ENCODE data around the gene ZMYM2.

ZMYM2 gene

GRCh38 chr13:20093951-20094350 lies 135.4 kb downstream of the ZMYM2 start:
- no peak overlapping the region for H2AFZ ChIP-seq (ENCODE audit: low read length)
- TF ChIP-seq EZH2phosphoT487 (IDR thresholded peaks at IDR 0.05; ENCODE audit: borderline replicate concordance) = no peak
- TF ChIP-seq CTCF (conservative IDR thresholded peaks at IDR 0.05; ENCODE audit: low read length) = no peak
- H3K36me3 ChIP-seq (ENCODE audit: insufficient read depth, low read length) = no peaks in the 10 kb centered on the region
- H3K27me3 ChIP-seq (ENCODE audit: insufficient read depth, low read length, poor library complexity, severe bottlenecking) = no peaks in the 10 kb centered on the region
- H3F3A ChIP-seq (ENCODE audit: low read depth) = peaks cover 3% of the 10 kb centered on the region; the same call in 1 of the 2 replicates
- no peak overlapping the region for H3K9ac ChIP-seq (ENCODE audit: low read depth, low read length, poor library complexity, severe bottlenecking)
- no peaks in the 10 kb centered on the region for H4K20me1 ChIP-seq (ENCODE audit: insufficient read depth, low read length, poor library complexity, severe bottlenecking)
- H3K79me2 ChIP-seq (ENCODE audit: insufficient read depth, low read length) = no peaks in the 10 kb centered on the region
- no peak overlapping the region for H3K4me3 ChIP-seq (ENCODE audit: low read length, poor library complexity, severe bottlenecking)
- H3K9me2 ChIP-seq (replicated peaks; ENCODE audit: low read depth, low read length) = no peaks in the 10 kb centered on the region
- H3K4me1 ChIP-seq (ENCODE audit: insufficient read depth, low read length, poor library complexity, severe bottlenecking) = no peaks in the 10 kb centered on the region
- H3K9me3 ChIP-seq (ENCODE audit: insufficient read depth, low read depth, low read length) = no peaks in the 10 kb centered on the region
- no peak overlapping the region for H3K4me2 ChIP-seq (ENCODE audit: low read depth, low read length, poor library complexity, severe bottlenecking)

- H3K4me2 ChIP-seq (ENCODE audit: low read depth, low read length, poor library complexity, severe bottlenecking) = no peak overlapping the region
- no peaks in the 10 kb centered on the region for H3K9me2 ChIP-seq (replicated peaks; ENCODE audit: low read depth, low read length)
- H3K27me3 ChIP-seq (ENCODE audit: insufficient read depth, low read length, poor library complexity, severe bottlenecking) = no peaks in the 10 kb centered on the region
- no peaks in the 10 kb centered on the region for H3K36me3 ChIP-seq (ENCODE audit: insufficient read depth, low read length)
- H2AFZ ChIP-seq (ENCODE audit: low read length) = no peak overlapping the region
- no peaks in the 10 kb centered on the region for H3K9me3 ChIP-seq (ENCODE audit: insufficient read depth, low read depth, low read length)
- TF ChIP-seq EZH2phosphoT487 (IDR thresholded peaks at IDR 0.05; ENCODE audit: borderline replicate concordance) (no peak), CTCF (conservative IDR thresholded peaks at IDR 0.05; ENCODE audit: low read length) (no peak)
- no peaks in the 10 kb centered on the region for H4K20me1 ChIP-seq (ENCODE audit: insufficient read depth, low read length, poor library complexity, severe bottlenecking)
- H3K4me3 ChIP-seq (ENCODE audit: low read length, poor library complexity, severe bottlenecking) = no peak overlapping the region
- no peaks in the 10 kb centered on the region for H3K79me2 ChIP-seq (ENCODE audit: insufficient read depth, low read length)
- H3F3A ChIP-seq (ENCODE audit: low read depth) = no peaks in the 10 kb centered on the region
- peaks cover 26% of the 10 kb centered on the region for H3K4me1 ChIP-seq (ENCODE audit: insufficient read depth, low read length, poor library complexity, severe bottlenecking)
- H3K9ac ChIP-seq (ENCODE audit: low read depth, low read length, poor library complexity, severe bottlenecking) = no peak overlapping the region
These were observed 140.8 kb downstream of the ZMYM2 start for GRCh38 chr13:20099319-20099718.

- Histone ChIP-seq H3K4me1 (ENCODE audit: insufficient read depth, low read length, poor library complexity, severe bottlenecking) (peaks cover 26% of the 10 kb centered on the region), H3K27me3 (ENCODE audit: insufficient read depth, low read length, poor library complexity, severe bottlenecking) (no peaks in the 10 kb centered on the region), H4K20me1 (ENCODE audit: insufficient read depth, low read length, poor library complexity, severe bottlenecking) (no peaks in the 10 kb centered on the region), H3K9me3 (ENCODE audit: insufficient read depth, low read depth, low read length) (no peaks in the 10 kb centered on the region), H3K36me3 (ENCODE audit: insufficient read depth, low read length) (no peaks in the 10 kb centered on the region), H3K9me2 (replicated peaks; ENCODE audit: low read depth, low read length) (no peaks in the 10 kb centered on the region), H3K4me3 (ENCODE audit: low read length, poor library complexity, severe bottlenecking) (peak overlapping the region; percentile 41), H3K4me2 (ENCODE audit: low read depth, low read length, poor library complexity, severe bottlenecking) (peak overlapping the region; percentile 50), H3K79me2 (ENCODE audit: insufficient read depth, low read length) (no peaks in the 10 kb centered on the region), H3F3A (ENCODE audit: low read depth) (no peaks in the 10 kb centered on the region), H2AFZ (ENCODE audit: low read length) (peak overlapping the region; percentile 18), H3K9ac (ENCODE audit: low read depth, low read length, poor library complexity, severe bottlenecking) (no peak overlapping the region)
- TF ChIP-seq EZH2phosphoT487 (IDR thresholded peaks at IDR 0.05; ENCODE audit: borderline replicate concordance) = no peak
- TF ChIP-seq CTCF (conservative IDR thresholded peaks at IDR 0.05; ENCODE audit: low read length) = no peak
These were observed 143.2 kb downstream of the ZMYM2 start for GRCh38 chr13:20101467-20102316.

All from Loucy (cell line).